GM04504 (cell line): Measurements from ENCODE around the gene CACNB3.

Experiments used
- DNase-seq: peaks from one replicate; pipeline ENCODE4 v3.0.0-alpha.2; 2012; ENCODE audit warnings: low read depth

The CACNB3 gene

GRCh38 chr12:48817873-48818830, at the start of gene CACNB3:
Gene CACNB3, plus strand, starts transcription at chr12:48818496. Its CDS starts 434 bp downstream, at chr12:48818930.
- no peak for DNase-seq

GRCh38 chr12:48768736-48769135, 49.6 kb upstream of the CACNB3 start:
- DNase-seq = no peak

GRCh38 chr12:48770756-48771155, 47.5 kb upstream of the CACNB3 start:
- no peak for DNase-seq

GRCh38 chr12:48771588-48772112, 46.6 kb upstream of the CACNB3 start:
- DNase-seq = no peak

GRCh38 chr12:48773686-48774085, 44.6 kb upstream of the CACNB3 start:
- DNase-seq = no peak

- no peak for DNase-seq
Observed at GRCh38 chr12:48774516-48774915, 43.8 kb upstream of the CACNB3 start.

- no peak for DNase-seq
Observed at GRCh38 chr12:48775299-48775698, 43.0 kb upstream of the CACNB3 start.

GRCh38 chr12:48775991-48776649, 42.2 kb upstream of the CACNB3 start:
- DNase-seq = no peak

- no peak for DNase-seq
Observed at GRCh38 chr12:48776956-48777355, 41.3 kb upstream of the CACNB3 start.

GRCh38 chr12:48777501-48778400, 40.5 kb upstream of the CACNB3 start:
- no peak for DNase-seq

GRCh38 chr12:48779869-48780268, 38.4 kb upstream of the CACNB3 start:
- DNase-seq = no peak

GRCh38 chr12:48780381-48781025, 37.8 kb upstream of the CACNB3 start:
- no peak for DNase-seq

GRCh38 chr12:48781750-48782456, 36.4 kb upstream of the CACNB3 start:
- no peak for DNase-seq

- DNase-seq = no peak
Observed at GRCh38 chr12:48782457-48783395, 35.6 kb upstream of the CACNB3 start.

- no peak for DNase-seq
Observed at GRCh38 chr12:48783432-48783831, 34.9 kb upstream of the CACNB3 start.

GRCh38 chr12:48786591-48787544, 31.4 kb upstream of the CACNB3 start:
- DNase-seq = no peak

GRCh38 chr12:48787791-48788523, 30.3 kb upstream of the CACNB3 start:
- DNase-seq = no peak

GRCh38 chr12:48788524-48788853, 29.8 kb upstream of the CACNB3 start:
- DNase-seq = no peak
